MM.1S (cell line): ENCODE data around the gene FOSL1.

Experiments
- EZH2 ChIP-seq: fragments of 300-600 bp; sonication (generic); optimal IDR thresholded peaks from 2 replicates; pipeline ENCODE3; 2017; ENCODE audit warnings: low read depth, mild to moderate bottlenecking, antibody characterized with exemption, low read length, mixed read lengths
- TF ChIP-seq, protein P1 (sequence below): fragments of 300-600 bp; sonication (generic); IDR thresholded peaks from 2 replicates; pipeline ENCODE4 v1.5.1; 2016; ENCODE audit warnings: antibody characterized with exemption, low read length, mixed read lengths

DNA sequence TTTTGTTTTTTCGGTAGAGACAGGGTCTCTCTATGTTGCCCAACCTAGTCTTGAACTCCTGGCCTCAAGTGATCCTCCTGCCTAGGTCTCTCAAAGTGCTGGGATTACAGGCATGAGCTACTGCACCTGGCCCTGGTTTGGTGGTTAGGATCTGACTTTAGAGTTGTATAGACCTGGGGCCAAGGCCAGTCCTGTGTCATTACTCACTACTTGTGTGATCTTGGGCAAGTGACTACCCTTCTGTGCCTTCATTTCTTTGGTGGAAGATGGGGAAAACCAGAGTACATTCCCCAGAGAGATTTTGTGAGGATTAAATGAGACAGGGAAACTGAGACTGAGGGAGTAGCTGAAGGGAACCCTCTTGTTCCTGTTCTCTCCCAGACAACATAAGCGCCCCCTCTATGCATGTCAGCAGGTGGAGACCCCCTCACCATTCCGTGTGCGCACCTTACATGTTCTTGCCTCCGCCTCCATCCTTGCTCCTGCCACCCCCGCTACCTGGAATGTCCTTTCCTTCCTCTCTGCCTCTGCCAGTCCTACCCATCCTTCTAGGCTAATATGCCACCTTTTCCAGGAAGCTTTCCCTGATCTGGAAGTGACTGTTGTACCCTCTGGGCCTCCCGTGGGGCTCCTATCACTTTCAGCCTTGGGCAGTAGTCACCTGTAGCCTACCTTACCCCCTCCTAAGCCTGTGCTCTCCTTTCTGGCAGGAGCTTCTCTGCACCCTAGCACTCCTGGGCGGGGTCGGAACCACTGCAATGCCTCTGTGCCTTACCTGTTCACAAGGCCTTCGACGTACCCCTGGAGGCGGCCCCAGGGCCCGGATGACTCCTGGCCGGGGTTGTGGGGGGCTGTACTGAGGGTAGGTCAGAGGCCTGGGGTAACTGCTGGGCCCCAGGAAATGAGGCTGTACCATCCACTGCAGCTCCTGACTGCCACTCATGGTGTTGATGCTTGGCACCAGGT, 3.9 kb downstream of the FOSL1 start:
- TF ChIP-seq EZH2 = no peak
- TF ChIP-seq, protein P1, sequence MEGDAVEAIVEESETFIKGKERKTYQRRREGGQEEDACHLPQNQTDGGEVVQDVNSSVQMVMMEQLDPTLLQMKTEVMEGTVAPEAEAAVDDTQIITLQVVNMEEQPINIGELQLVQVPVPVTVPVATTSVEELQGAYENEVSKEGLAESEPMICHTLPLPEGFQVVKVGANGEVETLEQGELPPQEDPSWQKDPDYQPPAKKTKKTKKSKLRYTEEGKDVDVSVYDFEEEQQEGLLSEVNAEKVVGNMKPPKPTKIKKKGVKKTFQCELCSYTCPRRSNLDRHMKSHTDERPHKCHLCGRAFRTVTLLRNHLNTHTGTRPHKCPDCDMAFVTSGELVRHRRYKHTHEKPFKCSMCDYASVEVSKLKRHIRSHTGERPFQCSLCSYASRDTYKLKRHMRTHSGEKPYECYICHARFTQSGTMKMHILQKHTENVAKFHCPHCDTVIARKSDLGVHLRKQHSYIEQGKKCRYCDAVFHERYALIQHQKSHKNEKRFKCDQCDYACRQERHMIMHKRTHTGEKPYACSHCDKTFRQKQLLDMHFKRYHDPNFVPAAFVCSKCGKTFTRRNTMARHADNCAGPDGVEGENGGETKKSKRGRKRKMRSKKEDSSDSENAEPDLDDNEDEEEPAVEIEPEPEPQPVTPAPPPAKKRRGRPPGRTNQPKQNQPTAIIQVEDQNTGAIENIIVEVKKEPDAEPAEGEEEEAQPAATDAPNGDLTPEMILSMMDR = no peak
